Right kidney (tissue), 1 donor: ENCODE data around the gene PTPA.
A peak's percentile ranks its signal among the peaks of the same experiment; 100 is the strongest.

Source experiments
- DNase-seq: peaks from one replicate; pipeline ENCODE4 v3.0.0-alpha.2; 2016

PTPA gene

DNA sequence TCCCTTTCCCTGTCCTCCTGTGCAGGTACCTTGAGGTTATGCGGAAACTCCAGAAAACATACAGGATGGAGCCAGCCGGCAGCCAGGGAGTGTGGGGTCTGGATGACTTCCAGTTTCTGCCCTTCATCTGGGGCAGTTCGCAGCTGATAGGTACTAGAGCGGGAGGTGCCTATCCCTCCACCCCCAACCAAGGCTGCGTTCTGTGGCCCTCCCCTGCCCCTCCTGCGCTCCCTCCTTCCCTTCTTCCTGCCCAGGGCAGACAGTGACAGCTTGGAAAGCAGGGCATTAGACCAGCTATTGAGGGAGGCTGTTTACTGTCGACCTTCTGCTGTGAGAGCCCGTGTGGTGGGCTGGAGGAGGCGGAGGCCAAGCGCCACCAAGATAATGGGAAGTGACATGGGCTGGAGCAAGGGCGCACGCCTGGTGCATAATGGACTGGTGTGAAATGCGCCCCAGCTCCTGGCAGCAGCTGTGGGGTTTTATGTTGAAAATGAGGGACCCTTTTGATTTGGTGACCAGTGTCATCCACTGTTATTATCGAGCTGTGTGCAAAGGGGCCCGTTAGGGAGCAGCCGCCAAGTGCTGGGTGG is 25.3 kb downstream of the PTPA start:
- DNase-seq, result no peak

- DNase-seq, result no peak
Observed at GRCh38 chr9:129137292-129138143, 26.3 kb downstream of the PTPA start.

GRCh38 chr9:129138144-129138462 is 26.9 kb downstream of the PTPA start:
- peak; percentile 19 for DNase-seq

- DNase-seq, result peak; percentile 20
Observed at GRCh38 chr9:129138476-129139232, 27.4 kb downstream of the PTPA start.

DNA sequence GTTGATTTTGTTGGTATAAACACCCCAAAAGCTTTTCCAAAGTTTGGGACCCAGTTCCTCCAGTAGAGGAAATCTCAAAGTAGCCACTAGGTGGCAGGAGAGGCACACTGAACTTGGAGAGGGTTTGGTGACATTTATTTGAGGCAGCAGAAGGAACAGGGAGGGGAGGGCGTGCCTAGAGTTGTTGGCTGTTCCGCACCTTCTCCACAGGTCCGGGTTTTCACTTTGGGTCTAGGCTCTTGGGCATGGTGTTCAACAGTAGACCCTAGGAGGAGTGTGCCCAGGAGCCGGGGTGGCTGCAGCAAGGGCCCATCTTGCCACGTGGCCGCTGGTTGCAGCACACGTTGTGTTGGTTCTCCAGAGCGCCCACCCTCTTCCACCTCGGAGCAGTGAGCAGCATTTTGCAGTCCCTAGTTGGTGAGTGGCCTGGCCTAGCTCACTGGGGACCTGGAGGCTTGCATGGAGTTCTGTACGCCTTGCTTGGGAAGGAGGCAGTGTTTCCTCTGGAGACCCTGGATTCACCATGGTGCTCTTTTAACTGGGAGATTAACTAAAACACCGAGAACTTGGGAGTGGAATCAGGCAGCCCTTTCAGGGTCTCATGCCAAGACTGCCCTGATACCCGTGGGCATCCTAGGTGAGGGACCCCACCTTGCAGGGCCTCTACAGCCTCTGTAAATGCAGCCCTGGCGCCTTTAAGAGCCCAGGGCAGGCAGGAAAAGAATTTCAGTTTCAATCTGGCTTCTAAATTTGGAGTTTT is 28.2 kb downstream of the PTPA start:
- DNase-seq, result peak; percentile 88

DNA sequence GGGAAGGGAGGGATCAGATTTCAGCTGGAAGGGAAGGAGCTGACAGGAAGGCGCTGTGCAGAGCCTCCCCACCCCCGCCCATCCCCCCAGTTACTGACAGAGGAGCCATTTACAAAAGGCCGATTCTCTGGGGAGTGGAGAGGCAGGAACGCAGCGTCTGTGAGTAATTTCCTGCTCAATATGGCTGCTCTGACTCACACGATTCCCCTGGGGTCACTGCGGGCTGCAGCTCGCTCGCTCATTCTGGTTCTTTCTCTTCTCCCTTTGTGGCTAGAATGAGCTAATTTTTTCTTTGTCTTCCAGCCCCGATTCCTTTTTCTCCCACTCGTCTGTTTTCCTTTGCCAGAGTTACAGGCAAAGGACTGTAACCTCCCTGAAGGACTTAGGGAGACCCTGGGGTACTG is 28.8 kb downstream of the PTPA start:
- DNase-seq, result no peak

- peak; percentile 83 for DNase-seq
Observed at GRCh38 chr9:129140397-129141065, 29.3 kb downstream of the PTPA start.

- DNase-seq, result peak; percentile 66
Observed at GRCh38 chr9:129141066-129142041, 30.1 kb downstream of the PTPA start.

GRCh38 chr9:129142138-129142935 is 31.1 kb downstream of the PTPA start:
- no peak for DNase-seq

DNA sequence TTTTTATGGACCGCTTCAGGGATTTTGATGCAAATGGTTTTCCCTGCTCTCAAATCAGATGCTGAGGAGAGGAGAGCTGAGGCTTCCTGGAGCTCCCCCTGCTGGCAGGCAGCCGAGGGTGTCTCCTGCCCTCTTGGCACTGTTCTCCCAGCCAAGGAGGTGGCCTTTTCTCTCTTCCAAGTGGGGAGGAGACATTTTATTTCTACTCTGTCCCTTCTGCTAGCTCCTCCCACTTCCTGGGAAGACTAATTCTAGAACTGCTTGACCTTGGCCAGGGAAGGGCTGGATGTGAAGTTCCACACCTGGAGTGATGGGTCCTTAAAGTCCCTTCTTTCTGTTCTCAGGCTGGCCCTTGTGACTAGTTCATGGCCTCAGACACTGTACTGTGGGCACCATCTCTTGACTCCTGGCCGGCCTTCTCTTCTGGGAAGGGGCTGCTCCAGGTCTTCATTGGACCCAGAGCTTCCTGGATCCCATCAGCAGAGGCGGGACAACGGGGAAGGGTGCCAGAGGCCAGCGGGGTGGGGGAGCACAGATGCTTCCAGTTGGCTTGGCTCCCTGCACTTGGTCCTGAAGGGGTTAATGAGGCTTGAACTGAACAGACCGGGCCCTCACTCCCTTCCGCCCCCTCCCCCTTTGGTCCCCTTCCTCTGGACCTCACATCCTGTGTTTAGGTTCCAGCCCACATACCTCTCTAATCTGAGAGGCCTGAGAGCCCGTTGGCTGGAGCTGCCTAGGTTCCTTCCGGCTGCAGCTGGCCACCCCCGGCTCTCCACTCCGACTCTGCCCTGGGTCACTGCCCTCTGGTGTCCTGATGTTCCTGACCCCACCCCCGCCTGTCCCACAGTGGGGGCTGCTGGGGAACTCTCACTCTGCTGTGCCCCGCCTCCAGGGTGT is 32.1 kb downstream of the PTPA start:
- peak; percentile 83 for DNase-seq

DNA sequence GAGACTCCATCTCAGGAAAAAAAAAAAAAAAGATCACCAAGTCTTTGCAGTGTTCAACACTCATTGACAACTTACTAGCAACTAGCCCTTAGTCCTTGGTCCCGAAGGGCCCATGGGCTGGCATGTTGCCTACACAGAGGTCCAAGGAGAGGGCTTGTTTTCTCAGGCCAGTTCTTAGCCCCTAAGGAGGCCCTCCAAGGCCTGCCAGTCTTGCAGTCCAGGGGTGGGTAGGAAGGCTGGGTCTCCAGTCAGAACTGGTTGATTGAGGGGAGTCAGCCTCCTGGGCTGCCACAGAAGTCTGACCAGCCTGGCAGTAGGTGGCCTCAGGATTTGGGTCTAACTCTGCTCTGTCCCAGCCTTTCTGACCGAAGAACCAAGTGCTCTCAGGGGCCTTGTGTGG is 34.1 kb downstream of the PTPA start:
- no peak for DNase-seq

DNA sequence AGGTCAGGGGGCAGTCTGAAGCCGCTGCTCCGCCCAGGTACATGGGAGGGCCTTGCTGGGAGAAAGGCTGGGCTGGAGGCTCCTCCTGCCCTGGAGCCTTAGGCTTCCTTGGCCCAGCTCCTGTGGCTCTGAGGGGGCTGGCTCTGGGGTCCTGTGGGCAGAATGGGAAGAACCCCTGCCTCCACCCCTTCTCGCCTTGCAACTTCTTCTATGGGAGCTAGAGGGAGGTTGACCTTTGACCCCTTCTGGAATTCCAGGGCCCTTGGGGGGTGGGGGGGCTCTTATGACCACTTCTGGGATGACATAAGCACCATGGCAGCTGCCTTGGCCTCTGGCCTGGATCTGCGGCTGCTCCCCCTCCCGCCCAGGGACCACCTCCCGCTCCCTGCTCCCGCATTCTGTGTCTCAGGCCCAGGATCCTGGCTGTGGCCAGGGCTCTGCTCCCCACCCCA is 34.7 kb downstream of the PTPA start:
- no peak for DNase-seq

- DNase-seq, result no peak
Observed at GRCh38 chr9:129146441-129146941, 35.3 kb downstream of the PTPA start.

DNA sequence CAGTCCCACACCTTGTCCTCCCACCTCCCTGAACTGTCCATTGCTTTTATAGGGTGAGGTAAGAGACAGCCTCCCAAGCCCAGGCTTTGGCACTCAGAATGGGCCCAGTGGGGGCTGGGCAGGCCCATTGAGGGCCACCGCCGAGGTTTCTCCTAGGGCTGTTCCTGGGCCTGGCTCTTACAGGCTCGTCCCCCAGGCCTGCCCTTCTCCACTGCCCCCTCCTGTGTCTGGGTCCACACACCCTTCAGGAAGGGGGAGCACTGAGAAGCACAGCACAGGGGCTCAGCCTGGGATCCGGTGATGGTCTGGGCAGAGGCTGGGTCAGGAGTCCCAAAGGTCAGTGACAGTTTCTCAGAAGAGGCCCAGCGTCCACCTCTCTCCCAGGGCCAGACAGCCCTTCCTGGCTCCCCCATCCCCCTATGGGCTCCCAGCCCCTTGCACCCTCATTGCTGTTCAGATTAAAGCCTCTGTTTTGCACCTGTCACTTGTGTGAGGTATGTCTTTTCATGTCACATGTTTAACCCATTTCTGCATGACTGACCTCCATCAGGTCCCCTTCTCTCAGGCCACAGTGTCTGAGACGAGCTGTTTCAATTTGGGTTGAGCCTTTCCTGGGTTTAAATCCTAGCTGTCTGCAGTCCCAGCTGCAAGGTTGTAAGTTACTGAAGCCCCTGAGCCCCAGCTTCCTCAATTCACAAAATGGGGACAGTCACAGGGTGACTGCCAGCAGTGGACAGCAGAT is 37.4 kb downstream of the PTPA start:
- DNase-seq, result no peak

- DNase-seq, result no peak
Observed at GRCh38 chr9:129149442-129149841, 38.2 kb downstream of the PTPA start.

GRCh38 chr9:129150122-129150521 is 38.9 kb downstream of the PTPA start:
- no peak for DNase-seq

DNA sequence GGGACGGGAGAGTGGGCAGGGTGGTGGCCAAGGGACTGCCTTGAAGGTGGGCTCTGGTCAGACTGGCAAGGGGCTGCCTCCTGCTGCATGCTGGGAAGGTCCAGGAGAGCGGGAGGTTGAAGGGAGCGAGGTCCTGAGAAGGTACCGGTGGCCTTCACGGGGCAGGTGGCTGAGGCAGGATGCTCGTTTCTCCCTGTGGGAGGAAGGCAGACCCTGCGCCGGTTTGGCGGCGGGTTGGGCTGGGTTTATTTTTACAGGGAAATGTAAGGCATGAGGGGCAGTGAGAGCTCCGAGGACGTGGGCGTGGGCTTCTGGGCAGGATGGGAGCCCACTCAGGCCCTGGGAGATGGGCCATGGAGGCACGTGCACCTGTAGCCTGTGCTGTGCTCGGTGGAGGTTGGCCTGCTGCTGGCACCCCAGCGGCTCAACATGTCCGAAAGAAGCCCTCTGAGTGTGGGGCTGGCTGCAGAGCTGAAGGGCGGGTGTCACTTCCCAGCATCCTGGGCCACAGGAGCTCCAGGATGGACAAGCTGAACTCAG is 39.5 kb downstream of the PTPA start:
- DNase-seq, result no peak

- DNase-seq, result no peak
Observed at GRCh38 chr9:129151469-129151868, 40.3 kb downstream of the PTPA start.
